ENCODE measurements around the gene ACTC1.
"Not testable (repeated sequence)": the region's sequence is repeated elsewhere in the genome, so short reads cannot be mapped to it uniquely, and the experiment has no call there.

ACTC1 gene

DNA sequence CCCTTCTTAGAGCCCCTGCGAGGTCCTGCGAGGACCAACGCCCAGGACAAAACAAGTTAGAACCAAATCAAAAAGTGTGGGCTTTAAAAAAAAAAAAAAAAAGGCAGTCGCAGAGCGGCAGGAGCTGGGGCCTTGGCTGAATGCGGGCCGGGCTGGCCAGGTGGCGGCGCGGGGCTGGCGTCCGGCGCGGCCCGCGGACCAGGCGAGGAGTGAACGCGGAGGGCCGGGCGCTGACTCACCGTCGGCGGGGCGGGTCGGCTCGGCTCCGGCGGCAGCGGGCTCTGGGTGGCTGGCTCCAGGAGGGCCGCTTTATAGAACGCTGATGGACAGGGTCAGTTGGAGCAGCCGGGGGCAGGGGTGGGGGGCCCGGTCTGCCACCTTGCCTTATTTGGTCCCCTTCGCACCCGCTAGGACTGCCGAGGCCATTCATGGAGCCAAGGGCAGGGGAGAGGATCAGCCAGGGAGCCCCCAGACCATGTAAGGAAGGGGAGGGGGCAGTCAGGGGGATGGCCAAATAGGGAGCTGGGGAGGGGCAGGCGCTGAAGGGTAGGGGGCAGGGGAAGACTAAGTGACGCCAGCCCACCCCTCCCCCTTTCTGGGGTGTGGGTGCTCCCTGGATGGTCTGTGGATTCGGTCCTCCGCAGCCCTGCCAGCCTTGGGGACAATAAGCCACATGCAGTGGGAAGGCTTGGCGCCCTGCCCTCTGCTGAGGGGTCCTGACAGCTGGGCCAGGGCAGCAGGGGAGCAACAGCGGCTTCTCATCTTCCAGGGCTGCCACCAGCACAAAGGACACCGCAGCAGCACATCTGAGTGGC, at the start of gene ACTC1:
Gene ACTC1 (minus strand): TSS at position 283 of the 815 bp plus-strand sequence. CDS start 741 bp downstream, outside the sequence.
- no peak for DNase-seq (ENCODE audit: low read depth, low spot score)

DNA sequence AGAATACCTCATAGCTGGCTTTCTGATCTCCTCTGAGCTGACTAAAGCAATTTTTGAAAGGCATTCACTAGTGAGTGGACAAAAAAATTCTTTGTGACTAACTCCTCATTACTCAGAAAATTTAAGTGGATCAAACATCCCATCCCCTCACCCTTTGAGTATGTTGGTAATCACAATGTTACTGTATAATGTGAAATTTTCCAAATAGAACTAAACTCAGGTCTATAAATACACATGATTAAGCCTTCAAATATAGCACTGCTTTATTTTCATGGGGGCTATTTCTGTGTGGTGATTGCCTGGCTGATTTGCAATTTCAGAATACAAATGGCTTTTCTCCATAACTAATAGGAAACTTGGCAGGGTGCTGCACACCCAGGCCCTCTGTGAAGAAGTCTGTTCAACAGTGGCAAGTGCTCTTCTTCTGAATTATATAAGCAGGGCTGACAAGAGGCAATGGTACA, 45.9 kb upstream of the ACTC1 start:
- DNase-seq (ENCODE audit: low read depth, low spot score): no peak

DNA sequence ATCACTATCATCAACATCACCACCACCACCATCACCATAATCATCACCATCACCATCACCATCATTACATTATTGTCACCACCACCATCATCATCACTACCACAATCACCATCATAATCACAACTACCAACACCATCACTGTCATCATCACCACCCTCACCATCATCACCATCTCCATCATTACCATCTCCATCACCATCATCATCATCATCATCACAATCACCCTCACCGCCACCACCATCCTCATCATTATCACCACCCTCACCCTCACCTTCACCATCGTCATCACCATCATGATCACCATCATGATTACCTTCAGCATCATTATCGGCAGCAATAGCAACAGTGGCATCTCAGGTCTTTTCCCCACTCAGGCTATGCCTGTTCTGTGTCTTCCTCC, 42.9 kb upstream of the ACTC1 start:
- no peak for DNase-seq (ENCODE audit: low read depth, low spot score)

DNA sequence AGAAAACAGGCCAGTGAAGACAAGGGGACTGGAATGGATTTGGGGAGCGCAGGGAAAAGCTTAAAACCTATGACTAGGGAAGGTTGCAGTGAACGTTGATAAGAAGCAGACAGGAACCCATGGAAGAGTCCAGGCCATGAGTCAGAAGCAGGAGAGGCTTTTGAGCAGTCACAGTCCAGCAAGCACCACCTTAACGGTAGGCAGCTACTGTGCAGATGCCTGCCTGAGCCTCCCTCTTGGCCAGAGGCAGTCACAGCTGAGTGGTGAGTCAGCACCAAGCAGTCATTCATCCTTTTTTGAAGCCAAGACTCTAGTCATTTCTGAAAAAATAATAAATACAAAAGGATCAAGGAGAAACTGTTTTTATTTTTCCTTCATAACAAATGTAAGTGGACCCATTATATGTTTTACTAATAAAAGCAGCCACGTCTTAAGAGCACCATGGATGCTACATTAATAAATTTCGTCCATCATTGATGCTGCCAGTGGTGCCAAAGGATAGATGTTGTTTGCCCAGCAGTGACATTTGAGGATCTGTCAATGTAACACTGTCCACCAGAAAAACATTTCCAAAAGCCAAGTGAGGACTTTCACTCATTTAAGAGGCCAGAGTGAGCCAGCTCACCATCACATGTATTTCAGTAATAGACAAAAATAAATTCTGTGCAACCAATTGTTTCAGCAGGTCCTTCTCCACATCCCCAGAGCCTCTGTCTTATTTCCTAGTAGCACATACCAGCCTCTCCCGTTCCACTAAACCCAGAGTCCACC, 42.1 kb upstream of the ACTC1 start:
- DNase-seq (ENCODE audit: low read depth, low spot score): no peak

- no peak for DNase-seq (ENCODE audit: low read depth, low spot score)
These were observed 33.0 kb upstream of the ACTC1 start for GRCh38 chr15:34828145-34828911.

DNA sequence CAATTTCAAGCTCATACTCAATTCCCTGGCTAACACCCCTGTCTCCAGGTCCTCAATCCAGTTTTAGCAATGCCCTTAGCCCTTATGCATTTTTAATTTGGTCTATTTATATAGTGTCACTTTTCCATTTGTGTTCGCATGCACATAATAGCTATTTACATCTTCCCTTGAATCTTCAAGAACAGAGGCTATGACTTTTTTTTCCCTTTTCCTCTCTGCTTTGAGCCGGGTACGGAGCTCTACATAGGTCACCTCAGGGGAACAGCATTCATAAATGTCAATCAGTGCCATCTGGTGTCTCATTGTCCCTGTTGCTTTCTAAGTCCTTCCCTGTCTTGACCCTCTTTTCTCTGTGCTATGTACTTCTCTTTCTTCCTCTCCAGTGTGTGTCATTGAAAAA, 26.5 kb upstream of the ACTC1 start:
- no peak for DNase-seq (ENCODE audit: low read depth, low spot score)

DNA sequence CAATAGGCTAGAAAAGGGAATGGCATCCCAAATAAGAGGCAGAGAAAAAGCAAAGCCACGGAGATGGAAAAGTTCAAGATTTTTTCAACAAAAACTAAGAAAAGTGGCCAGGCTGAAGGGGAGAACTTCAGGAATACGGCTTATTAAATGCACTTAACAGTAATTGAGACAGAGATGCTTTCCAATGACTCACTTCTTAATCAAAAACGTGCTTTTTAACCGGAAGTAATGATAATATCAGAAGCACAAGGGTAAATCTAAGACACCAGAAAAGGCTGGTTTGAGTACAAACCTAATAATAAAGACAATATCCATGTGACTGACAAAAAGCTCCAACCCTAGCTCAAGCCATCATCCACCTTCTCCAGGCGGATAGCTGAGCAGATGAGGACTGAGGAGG, 24.8 kb upstream of the ACTC1 start:
- DNase-seq (ENCODE audit: low read depth, low spot score): no peak

GRCh38 chr15:34818526-34818925, 23.2 kb upstream of the ACTC1 start:
- no peak for DNase-seq (ENCODE audit: low read depth, low spot score)

- DNase-seq (ENCODE audit: low read depth, low spot score): no peak
These were observed 20.5 kb upstream of the ACTC1 start for GRCh38 chr15:34815836-34816235.

GRCh38 chr15:34813446-34814190, 18.3 kb upstream of the ACTC1 start:
- no peak for DNase-seq (ENCODE audit: low read depth, low spot score)

DNA sequence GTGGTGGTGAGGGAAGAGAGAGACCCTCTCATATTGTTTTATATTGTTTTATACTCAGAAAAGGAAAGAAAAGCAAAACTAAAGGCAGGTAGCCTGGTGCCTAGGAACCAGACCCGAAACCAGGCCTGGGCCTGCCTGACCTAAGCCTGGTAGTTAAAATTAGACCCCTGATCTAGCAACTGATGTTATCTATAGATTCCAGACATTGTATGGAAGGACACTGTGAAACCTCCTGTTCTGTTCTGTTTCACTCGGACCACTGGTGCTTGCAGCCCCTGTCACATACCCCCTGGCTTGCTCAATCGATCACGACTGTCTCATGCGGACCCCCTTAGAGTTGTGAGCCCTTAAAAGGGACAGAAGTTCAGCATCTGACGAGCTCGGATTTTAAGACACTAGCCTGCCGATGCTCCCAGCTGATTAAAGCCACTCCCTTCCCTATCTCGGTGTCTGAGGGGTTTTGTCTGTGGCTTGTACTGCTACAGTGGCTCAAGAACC, 17.6 kb upstream of the ACTC1 start:
- DNase-seq (ENCODE audit: low read depth, low spot score): not testable (repeated sequence)

GRCh38 chr15:34812369-34812768, 17.0 kb upstream of the ACTC1 start:
- no peak for DNase-seq (ENCODE audit: low read depth, low spot score)

GRCh38 chr15:34810443-34811129, 15.2 kb upstream of the ACTC1 start:
- no peak for DNase-seq (ENCODE audit: low read depth, low spot score)

DNA sequence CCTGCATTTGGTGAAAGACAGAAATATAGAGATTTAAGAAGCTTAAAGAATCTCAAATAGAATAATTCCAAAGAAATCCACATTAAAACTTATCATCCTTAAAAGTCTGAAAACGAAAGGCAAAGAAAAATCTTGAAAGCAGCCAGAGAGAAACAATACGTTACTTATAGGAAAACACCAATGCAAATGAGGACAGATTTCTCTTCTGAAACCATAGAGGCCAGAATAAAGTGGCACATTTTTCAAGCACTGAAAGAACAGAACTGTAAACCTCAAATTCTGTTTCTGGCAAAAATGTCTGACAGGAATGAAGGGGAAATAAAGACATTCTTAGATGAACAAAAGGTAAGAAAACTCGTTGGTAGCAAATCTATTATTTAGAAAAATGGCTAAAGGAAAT, 13.8 kb upstream of the ACTC1 start:
- DNase-seq (ENCODE audit: low read depth, low spot score): no peak

DNA sequence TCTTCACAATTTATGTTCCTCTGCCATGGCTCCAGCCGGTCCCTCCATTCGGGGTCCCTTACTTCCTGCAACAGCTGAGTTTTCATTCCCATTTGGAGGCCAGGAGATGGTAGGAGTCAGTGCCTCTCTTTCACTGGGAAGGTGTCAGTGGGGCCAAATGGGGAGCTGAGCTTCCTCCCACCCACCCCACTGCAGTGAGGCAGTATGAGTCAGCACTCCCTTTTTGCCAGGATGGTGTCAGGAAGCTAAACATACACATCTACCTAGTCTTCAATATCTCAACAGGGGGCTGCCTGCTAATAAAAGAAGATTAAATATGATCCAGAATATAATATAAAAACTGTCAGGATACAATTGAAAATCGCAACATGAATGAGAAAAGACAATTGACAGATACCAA, 12.7 kb upstream of the ACTC1 start:
- DNase-seq (ENCODE audit: low read depth, low spot score): no peak

- DNase-seq (ENCODE audit: low read depth, low spot score): not testable (repeated sequence)
These were observed 11.9 kb upstream of the ACTC1 start for GRCh38 chr15:34807241-34807640.

DNA sequence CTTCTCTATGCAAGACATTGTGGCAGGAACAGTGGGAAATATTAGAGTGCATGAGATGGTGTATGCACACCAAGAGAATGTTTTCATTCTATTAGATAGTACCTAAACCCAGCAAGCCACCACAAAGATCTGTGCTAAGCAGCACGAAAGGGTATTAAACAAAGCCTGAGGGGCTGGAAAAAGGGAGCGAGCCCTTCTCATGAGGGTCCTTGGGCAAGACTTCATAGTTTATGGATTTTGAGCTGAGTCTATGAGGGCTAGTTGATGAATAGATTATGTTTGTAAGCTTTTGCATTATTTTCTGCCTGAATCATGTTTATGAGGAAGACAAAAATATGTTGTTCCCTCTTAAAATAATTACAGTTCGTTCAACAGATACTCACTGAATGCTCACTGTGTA, 9.4 kb upstream of the ACTC1 start:
- DNase-seq (ENCODE audit: low read depth, low spot score): no peak

DNA sequence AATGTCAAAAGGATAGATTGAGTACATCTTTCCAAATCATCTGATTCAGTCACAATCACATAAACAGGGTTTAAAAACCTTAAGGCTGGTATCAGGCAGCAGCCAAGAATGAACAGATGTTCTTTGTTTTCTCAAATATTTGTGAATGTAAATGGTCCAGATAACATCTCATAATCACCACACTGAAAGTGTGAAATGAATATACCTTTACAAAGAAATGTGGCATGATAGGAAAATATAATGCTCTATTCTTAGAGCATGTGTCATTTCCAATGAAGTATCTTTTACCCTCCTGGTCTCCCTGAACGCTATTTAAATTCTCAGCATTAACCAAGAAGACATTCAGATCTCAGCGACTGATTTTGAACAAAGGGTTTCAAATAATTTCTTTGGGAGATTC, 8.8 kb upstream of the ACTC1 start:
- DNase-seq (ENCODE audit: low read depth, low spot score): no peak

GRCh38 chr15:34802803-34803750, 7.7 kb upstream of the ACTC1 start:
- DNase-seq (ENCODE audit: low read depth, low spot score): no peak
